Lower leg skin (tissue), 3 donors: ENCODE results near the gene PCCA.

Experiments used
- POLR2A ChIP-seq, 2 donors: fragments of 450-650 bp; IDR thresholded peaks; one replicate each; pipeline ENCODE4 v1.6.1; 2016 to 2017; ENCODE audit warnings: antibody characterized with exemption in 2 of 2, mild to moderate bottlenecking in 1 of 2, moderate library complexity in 1 of 2
- TF ChIP-seq, protein P1 (sequence below), 3 donors: fragments of 450-650 bp; IDR thresholded peaks; one replicate each; pipeline ENCODE4 v1.5.1; 2016; ENCODE audit warnings: antibody characterized with exemption in 3 of 3, mild to moderate bottlenecking in 3 of 3, moderate library complexity in 2 of 3

DNA sequence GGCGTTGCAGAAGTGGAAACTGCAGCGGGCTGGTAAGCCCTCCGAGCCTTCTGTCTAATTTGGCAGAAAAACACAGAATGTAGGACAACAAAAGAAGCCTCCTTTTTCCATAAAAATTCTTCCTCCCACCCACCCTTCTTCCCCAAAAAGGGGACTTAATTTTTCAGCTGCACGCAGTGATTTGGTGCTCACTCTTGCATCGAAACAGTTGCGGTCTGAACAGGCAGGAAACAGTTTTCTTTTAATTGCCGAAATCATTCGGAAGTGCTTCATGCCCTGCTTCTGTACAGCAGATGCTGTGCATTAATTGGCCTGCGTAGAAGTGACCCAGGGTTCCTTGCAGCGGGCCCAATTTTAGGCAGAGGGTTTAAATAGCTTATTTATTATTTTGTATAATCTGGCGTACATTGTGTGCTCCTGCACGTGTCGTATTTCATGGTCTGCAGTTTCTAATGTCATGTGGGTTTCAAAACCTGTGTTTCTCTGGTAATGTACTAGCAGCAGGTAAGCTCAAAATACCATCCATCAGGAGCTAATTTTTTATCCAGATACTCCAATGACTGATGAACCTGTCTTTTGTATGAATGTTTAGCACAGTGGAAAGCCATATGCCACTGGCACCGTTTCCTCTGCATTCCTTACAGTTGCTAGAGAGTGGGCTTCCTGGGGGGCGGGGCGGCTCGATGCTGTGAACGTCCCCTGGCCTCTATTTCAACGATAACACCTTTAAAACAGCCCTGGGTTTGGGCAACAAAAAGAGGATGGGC lies 433.1 kb downstream of the PCCA start:
- TF ChIP-seq POLR2A (IDR thresholded peaks at IDR 0.05): no peak
- TF ChIP-seq, protein P1, sequence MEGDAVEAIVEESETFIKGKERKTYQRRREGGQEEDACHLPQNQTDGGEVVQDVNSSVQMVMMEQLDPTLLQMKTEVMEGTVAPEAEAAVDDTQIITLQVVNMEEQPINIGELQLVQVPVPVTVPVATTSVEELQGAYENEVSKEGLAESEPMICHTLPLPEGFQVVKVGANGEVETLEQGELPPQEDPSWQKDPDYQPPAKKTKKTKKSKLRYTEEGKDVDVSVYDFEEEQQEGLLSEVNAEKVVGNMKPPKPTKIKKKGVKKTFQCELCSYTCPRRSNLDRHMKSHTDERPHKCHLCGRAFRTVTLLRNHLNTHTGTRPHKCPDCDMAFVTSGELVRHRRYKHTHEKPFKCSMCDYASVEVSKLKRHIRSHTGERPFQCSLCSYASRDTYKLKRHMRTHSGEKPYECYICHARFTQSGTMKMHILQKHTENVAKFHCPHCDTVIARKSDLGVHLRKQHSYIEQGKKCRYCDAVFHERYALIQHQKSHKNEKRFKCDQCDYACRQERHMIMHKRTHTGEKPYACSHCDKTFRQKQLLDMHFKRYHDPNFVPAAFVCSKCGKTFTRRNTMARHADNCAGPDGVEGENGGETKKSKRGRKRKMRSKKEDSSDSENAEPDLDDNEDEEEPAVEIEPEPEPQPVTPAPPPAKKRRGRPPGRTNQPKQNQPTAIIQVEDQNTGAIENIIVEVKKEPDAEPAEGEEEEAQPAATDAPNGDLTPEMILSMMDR (IDR thresholded peaks at IDR 0.05): no peak
